Germinal center (tissue), 1 donor: ENCODE results near the gene ADAMTSL3.
"Not testable (repeated sequence)": the region's sequence is repeated elsewhere in the genome, so short reads cannot be mapped to it uniquely, and the experiment has no call there.

Experiments used
- DNase-seq: peaks from one replicate; pipeline ENCODE4 v3.0.0; 2012; ENCODE audit warnings: mixed read lengths, low spot score

ADAMTSL3 gene

GRCh38 chr15:83757291-83757690 lies 103.4 kb downstream of the ADAMTSL3 start:
- DNase-seq = not testable (repeated sequence)

- no peak for DNase-seq
Measured at GRCh38 chr15:83762367-83762766, 108.4 kb downstream of the ADAMTSL3 start.

GRCh38 chr15:83764201-83764838 lies 110.4 kb downstream of the ADAMTSL3 start:
- DNase-seq = no peak

GRCh38 chr15:83766339-83766738 lies 112.4 kb downstream of the ADAMTSL3 start:
- no peak for DNase-seq

GRCh38 chr15:83767741-83768140 lies 113.8 kb downstream of the ADAMTSL3 start:
- no peak for DNase-seq

- no peak for DNase-seq
Measured at GRCh38 chr15:83769411-83769999, 115.6 kb downstream of the ADAMTSL3 start.

GRCh38 chr15:83775738-83776137 lies 121.8 kb downstream of the ADAMTSL3 start:
- no peak for DNase-seq

GRCh38 chr15:83776986-83777385 lies 123.1 kb downstream of the ADAMTSL3 start:
- no peak for DNase-seq

GRCh38 chr15:83783227-83783626 lies 129.3 kb downstream of the ADAMTSL3 start:
- no peak for DNase-seq

GRCh38 chr15:83784975-83785374 lies 131.1 kb downstream of the ADAMTSL3 start:
- no peak for DNase-seq

- DNase-seq = no peak
Measured at GRCh38 chr15:83786336-83786735, 132.4 kb downstream of the ADAMTSL3 start.

GRCh38 chr15:83793069-83793468 lies 139.1 kb downstream of the ADAMTSL3 start:
- DNase-seq = no peak

GRCh38 chr15:83794209-83794608 lies 140.3 kb downstream of the ADAMTSL3 start:
- no peak for DNase-seq

GRCh38 chr15:83809345-83809744 lies 155.4 kb downstream of the ADAMTSL3 start:
- no peak for DNase-seq

GRCh38 chr15:83810110-83810509 lies 156.2 kb downstream of the ADAMTSL3 start:
- DNase-seq = no peak

- no peak for DNase-seq
Measured at GRCh38 chr15:83813682-83814081, 159.8 kb downstream of the ADAMTSL3 start.

- no peak for DNase-seq
Measured at GRCh38 chr15:83815506-83815905, 161.6 kb downstream of the ADAMTSL3 start.

GRCh38 chr15:83816124-83816883 lies 162.4 kb downstream of the ADAMTSL3 start:
- DNase-seq = no peak

GRCh38 chr15:83818591-83818990 lies 164.7 kb downstream of the ADAMTSL3 start:
- DNase-seq = no peak

GRCh38 chr15:83830381-83830780 lies 176.5 kb downstream of the ADAMTSL3 start:
- DNase-seq = no peak

- DNase-seq = no peak
Measured at GRCh38 chr15:83833569-83833968, 179.6 kb downstream of the ADAMTSL3 start.

GRCh38 chr15:83835479-83835878 lies 181.6 kb downstream of the ADAMTSL3 start:
- DNase-seq = no peak

- DNase-seq = peak; percentile 7
Measured at GRCh38 chr15:83837945-83838571, 184.1 kb downstream of the ADAMTSL3 start.
